Esophagus muscularis mucosa (tissue), 3 donors: ENCODE results near the gene MGLL.

Experiments used
- CTCF ChIP-seq, 3 experiments: fragments of 200-600 bp in 2 of 3; fragments of 450-650 bp in 1 of 3; sonication (generic) in 2 of 3; IDR thresholded peaks; one replicate each; pipeline ENCODE4 v1.5.1; 2017 to 2019; ENCODE audit warnings: antibody characterized with exemption in 3 of 3, mild to moderate bottlenecking in 2 of 3, moderate library complexity in 1 of 3
- POLR2A ChIP-seq: fragments of 450-650 bp; IDR thresholded peaks from one replicate; pipeline ENCODE4 v1.6.1; 2017; ENCODE audit warnings: antibody characterized with exemption, moderate library complexity, mild to moderate bottlenecking, low read depth

- TF ChIP-seq POLR2A (no peak), CTCF (IDR thresholded peaks at IDR 0.05) (no peak)
Observed at GRCh38 chr3:127674101-127674721, 148.1 kb downstream of the MGLL start.
